Measurements from ENCODE around the gene ARHGAP12. TPM values are rescaled to one million over a fixed set of nuclear protein-coding genes. Genes with fewer than 3 reads are reported as not detected.

The ARHGAP12 gene
- total RNA-seq, 1 experiment from 2014 or later, result 39.5 TPM

- CTCF ChIA-PET, result no interaction called here
- no peak for TF ChIP-seq TCF7 (CRISPR knock-in tag; IDR thresholded peaks at IDR 0.05; ENCODE audit: low read depth)
- TF ChIP-seq ATF1 (CRISPR knock-in tag; IDR thresholded peaks at IDR 0.05), result no peak
- TF ChIP-seq, protein P1, sequence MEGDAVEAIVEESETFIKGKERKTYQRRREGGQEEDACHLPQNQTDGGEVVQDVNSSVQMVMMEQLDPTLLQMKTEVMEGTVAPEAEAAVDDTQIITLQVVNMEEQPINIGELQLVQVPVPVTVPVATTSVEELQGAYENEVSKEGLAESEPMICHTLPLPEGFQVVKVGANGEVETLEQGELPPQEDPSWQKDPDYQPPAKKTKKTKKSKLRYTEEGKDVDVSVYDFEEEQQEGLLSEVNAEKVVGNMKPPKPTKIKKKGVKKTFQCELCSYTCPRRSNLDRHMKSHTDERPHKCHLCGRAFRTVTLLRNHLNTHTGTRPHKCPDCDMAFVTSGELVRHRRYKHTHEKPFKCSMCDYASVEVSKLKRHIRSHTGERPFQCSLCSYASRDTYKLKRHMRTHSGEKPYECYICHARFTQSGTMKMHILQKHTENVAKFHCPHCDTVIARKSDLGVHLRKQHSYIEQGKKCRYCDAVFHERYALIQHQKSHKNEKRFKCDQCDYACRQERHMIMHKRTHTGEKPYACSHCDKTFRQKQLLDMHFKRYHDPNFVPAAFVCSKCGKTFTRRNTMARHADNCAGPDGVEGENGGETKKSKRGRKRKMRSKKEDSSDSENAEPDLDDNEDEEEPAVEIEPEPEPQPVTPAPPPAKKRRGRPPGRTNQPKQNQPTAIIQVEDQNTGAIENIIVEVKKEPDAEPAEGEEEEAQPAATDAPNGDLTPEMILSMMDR (IDR thresholded peaks at IDR 0.05), result no peak
- TF ChIP-seq NR2C2 (CRISPR knock-in tag; IDR thresholded peaks at IDR 0.05), result no peak
- TF ChIP-seq SP1 (CRISPR knock-in tag; conservative IDR thresholded peaks at IDR 0.05), result no peak
- TF ChIP-seq ZNF263 (CRISPR knock-in tag; IDR thresholded peaks at IDR 0.05; ENCODE audit: low read depth), result no peak
- no peak for TF ChIP-seq OVOL2 (CRISPR knock-in tag; IDR thresholded peaks at IDR 0.05; ENCODE audit: borderline replicate concordance)
- DNase-seq (ENCODE audit: low spot score), result no peak
- Mint-ChIP-seq H3K9me3 (peaks cover 5% of the 10 kb centered on the region), H3K27me3 (ENCODE audit: low read depth) (no peaks in the 10 kb centered on the region), H3K36me3 (peaks cover 57% of the 10 kb centered on the region), H3K4me1 (no peaks in the 10 kb centered on the region), H3K27ac (no peak overlapping the region), H3K4me3 (no peak overlapping the region)
- no peak for ATAC-seq
- POLR2A ChIA-PET, result interaction anchor here (0.6 kb wide), 1 partner anchor 23 kb away, joined by 3 read pairs; no protein-coding TSS in a partner anchor
Measured at GRCh38 chr10:31906039-31906438, 22.6 kb downstream of the ARHGAP12 start.

- ChIA-PET CTCF (no interaction called here), POLR2A (interaction anchor here (0.6 kb wide), 1 partner anchor 23 kb away, joined by 3 read pairs; no protein-coding TSS in a partner anchor)
- no peak for DNase-seq (ENCODE audit: low spot score)
- H3K27ac Mint-ChIP-seq, result no peak overlapping the region
- no peak for ATAC-seq
- peaks cover 4% of the 10 kb centered on the region for H3K4me1 Mint-ChIP-seq
- TF ChIP-seq STAT6 (CRISPR knock-in tag; conservative IDR thresholded peaks at IDR 0.05; ENCODE audit: low read depth) (no peak), GABPB1 (CRISPR knock-in tag; IDR thresholded peaks at IDR 0.05) (no peak), TCF7 (CRISPR knock-in tag; IDR thresholded peaks at IDR 0.05; ENCODE audit: low read depth) (no peak), PRRX2 (CRISPR knock-in tag; IDR thresholded peaks at IDR 0.05) (no peak), ZNF232 (CRISPR knock-in tag; IDR thresholded peaks at IDR 0.05) (no peak), RORB (CRISPR knock-in tag; IDR thresholded peaks at IDR 0.05) (no peak), OVOL2 (CRISPR knock-in tag; IDR thresholded peaks at IDR 0.05; ENCODE audit: borderline replicate concordance) (no peak), ZNF219 (CRISPR knock-in tag; IDR thresholded peaks at IDR 0.05; ENCODE audit: borderline replicate concordance) (no peak), ZNF263 (CRISPR knock-in tag; IDR thresholded peaks at IDR 0.05; ENCODE audit: low read depth) (no peak), ATF6 (CRISPR knock-in tag; IDR thresholded peaks at IDR 0.05) (no peak), ZNF423 (CRISPR knock-in tag; IDR thresholded peaks at IDR 0.05) (no peak), HMGA2 (CRISPR knock-in tag; IDR thresholded peaks at IDR 0.05) (no peak), SOX15 (CRISPR knock-in tag; IDR thresholded peaks at IDR 0.05) (no peak), JUN (CRISPR knock-in tag; IDR thresholded peaks at IDR 0.05) (no peak)
- TF ChIP-seq, protein P2, sequence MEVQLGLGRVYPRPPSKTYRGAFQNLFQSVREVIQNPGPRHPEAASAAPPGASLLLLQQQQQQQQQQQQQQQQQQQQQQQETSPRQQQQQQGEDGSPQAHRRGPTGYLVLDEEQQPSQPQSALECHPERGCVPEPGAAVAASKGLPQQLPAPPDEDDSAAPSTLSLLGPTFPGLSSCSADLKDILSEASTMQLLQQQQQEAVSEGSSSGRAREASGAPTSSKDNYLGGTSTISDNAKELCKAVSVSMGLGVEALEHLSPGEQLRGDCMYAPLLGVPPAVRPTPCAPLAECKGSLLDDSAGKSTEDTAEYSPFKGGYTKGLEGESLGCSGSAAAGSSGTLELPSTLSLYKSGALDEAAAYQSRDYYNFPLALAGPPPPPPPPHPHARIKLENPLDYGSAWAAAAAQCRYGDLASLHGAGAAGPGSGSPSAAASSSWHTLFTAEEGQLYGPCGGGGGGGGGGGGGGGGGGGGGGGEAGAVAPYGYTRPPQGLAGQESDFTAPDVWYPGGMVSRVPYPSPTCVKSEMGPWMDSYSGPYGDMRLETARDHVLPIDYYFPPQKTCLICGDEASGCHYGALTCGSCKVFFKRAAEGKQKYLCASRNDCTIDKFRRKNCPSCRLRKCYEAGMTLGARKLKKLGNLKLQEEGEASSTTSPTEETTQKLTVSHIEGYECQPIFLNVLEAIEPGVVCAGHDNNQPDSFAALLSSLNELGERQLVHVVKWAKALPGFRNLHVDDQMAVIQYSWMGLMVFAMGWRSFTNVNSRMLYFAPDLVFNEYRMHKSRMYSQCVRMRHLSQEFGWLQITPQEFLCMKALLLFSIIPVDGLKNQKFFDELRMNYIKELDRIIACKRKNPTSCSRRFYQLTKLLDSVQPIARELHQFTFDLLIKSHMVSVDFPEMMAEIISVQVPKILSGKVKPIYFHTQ (CRISPR knock-in tag; IDR thresholded peaks at IDR 0.05), result no peak
- TF ChIP-seq, protein P3, sequence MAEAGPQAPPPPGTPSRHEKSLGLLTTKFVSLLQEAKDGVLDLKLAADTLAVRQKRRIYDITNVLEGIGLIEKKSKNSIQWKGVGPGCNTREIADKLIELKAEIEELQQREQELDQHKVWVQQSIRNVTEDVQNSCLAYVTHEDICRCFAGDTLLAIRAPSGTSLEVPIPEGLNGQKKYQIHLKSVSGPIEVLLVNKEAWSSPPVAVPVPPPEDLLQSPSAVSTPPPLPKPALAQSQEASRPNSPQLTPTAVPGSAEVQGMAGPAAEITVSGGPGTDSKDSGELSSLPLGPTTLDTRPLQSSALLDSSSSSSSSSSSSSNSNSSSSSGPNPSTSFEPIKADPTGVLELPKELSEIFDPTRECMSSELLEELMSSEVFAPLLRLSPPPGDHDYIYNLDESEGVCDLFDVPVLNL (CRISPR knock-in tag; IDR thresholded peaks at IDR 0.05; ENCODE audit: borderline replicate concordance, low read depth), result no peak
- peaks cover 5% of the 10 kb centered on the region for H3K9me3 Mint-ChIP-seq
- peaks cover 61% of the 10 kb centered on the region for H3K36me3 Mint-ChIP-seq
- no peak overlapping the region for H3K4me3 Mint-ChIP-seq
- H3K27me3 Mint-ChIP-seq (ENCODE audit: low read depth), result no peaks in the 10 kb centered on the region
Measured at GRCh38 chr10:31905586-31905985, 23.0 kb downstream of the ARHGAP12 start.
